AG09309 (cell line): ENCODE data around the gene RANBP1.

ENCODE experiments used
- DNase-seq: peaks from one replicate; pipeline ENCODE4 v3.0.0-alpha.2; 2010; ENCODE audit warnings: low read depth
- H3K4me3 ChIP-seq: 2 replicates; pipeline ENCODE4 v1.5.1; 2011; ENCODE audit warnings: mild to moderate bottlenecking, low read depth, low read length, moderate library complexity; ENCODE audit not compliant: control insufficient read depth
- CTCF ChIP-seq: IDR thresholded peaks from 2 replicates; pipeline ENCODE4 v1.5.1; 2011; ENCODE audit warnings: mild to moderate bottlenecking, low read depth, low read length, inconsistent platforms; ENCODE audit not compliant: insufficient read depth, control insufficient read depth; ENCODE audit errors: missing control alignments

RANBP1 gene

GRCh38 chr22:20102203-20102780 is 13.6 kb upstream of the RANBP1 start:
- TF ChIP-seq CTCF = no peak
- no peak overlapping the region for H3K4me3 ChIP-seq
- DNase-seq = no peak

GRCh38 chr22:20105456-20106204 is 10.3 kb upstream of the RANBP1 start:
- H3K4me3 ChIP-seq = no peak overlapping the region
- TF ChIP-seq CTCF = no peak
- no peak for DNase-seq

- no peak for TF ChIP-seq CTCF
- DNase-seq = no peak
- no peak overlapping the region for H3K4me3 ChIP-seq
These were observed 9.6 kb upstream of the RANBP1 start for GRCh38 chr22:20106205-20106848.

GRCh38 chr22:20106849-20107237 is 9.1 kb upstream of the RANBP1 start:
- DNase-seq = no peak
- no peak overlapping the region for H3K4me3 ChIP-seq
- TF ChIP-seq CTCF = no peak

- no peak overlapping the region for H3K4me3 ChIP-seq
- no peak for TF ChIP-seq CTCF
- DNase-seq = no peak
These were observed 8.4 kb upstream of the RANBP1 start for GRCh38 chr22:20107471-20107901.

GRCh38 chr22:20107951-20108756 is 7.8 kb upstream of the RANBP1 start:
- TF ChIP-seq CTCF = no peak
- no peak for DNase-seq
- H3K4me3 ChIP-seq = no peak overlapping the region
